HepG2 (cell line): ENCODE data around the gene DDIT4. TPM values are rescaled to one million over a fixed set of nuclear protein-coding genes. Genes with fewer than 3 reads are reported as not detected.

Experiments
- AGO2 ChIP-seq: fragments of 200-400 bp; formaldehyde crosslinking; optimal IDR thresholded peaks from 2 replicates; pipeline ENCODE3; 2017; ENCODE audit warnings: mild to moderate bottlenecking, low read depth, low read length, moderate library complexity
- ATF7-NPFF ChIP-seq: sonication (generic); formaldehyde crosslinking; IDR thresholded peaks from 2 replicates; pipeline ENCODE4 v1.8.1; 2023; ENCODE audit warnings: mild to moderate bottlenecking, low read depth, missing genetic modification reagents, moderate library complexity
- DZIP1 ChIP-seq: sonication (generic); formaldehyde crosslinking; IDR thresholded peaks from 2 replicates; pipeline ENCODE4 v1.5.0; 2020; ENCODE audit warnings: mild to moderate bottlenecking, missing genetic modification reagents
- HDAC1 ChIP-seq: sonication (generic); formaldehyde crosslinking; IDR thresholded peaks from 2 replicates; pipeline ENCODE4 v1.5.1; 2020; ENCODE audit warnings: mild to moderate bottlenecking, missing genetic modification reagents
- HNF4G ChIP-seq, 2 experiments: sonication (generic) in 1 of 2; formaldehyde crosslinking in 1 of 2; IDR thresholded peaks; 2 replicates each; pipeline versions ENCODE4 v1.4.0 to v1.6.1; 2011 to 2020; ENCODE audit warnings: borderline replicate concordance in 2 of 2, low read depth in 2 of 2, mild to moderate bottlenecking in 2 of 2, low read length in 1 of 2, missing genetic modification reagents in 1 of 2, moderate library complexity in 1 of 2
- MED8 ChIP-seq: sonication (generic); formaldehyde crosslinking; IDR thresholded peaks from 2 replicates; pipeline ENCODE4 v1.8.1; 2023; ENCODE audit warnings: mild to moderate bottlenecking, missing genetic modification reagents; ENCODE audit not compliant: insufficient replicate concordance
- NR2C2 ChIP-seq: sonication (generic); formaldehyde crosslinking; IDR thresholded peaks from 2 replicates; pipeline ENCODE4 v1.4.0; 2020; ENCODE audit warnings: missing genetic modification reagents, mild to moderate bottlenecking, moderate library complexity, borderline replicate concordance
- NR2F6 ChIP-seq, 2 experiments: IDR thresholded peaks; 2 replicates each; pipeline ENCODE4 v1.6.1; 2016; ENCODE audit warnings: antibody characterized with exemption in 1 of 2, mild to moderate bottlenecking in 1 of 2
- PATZ1 ChIP-seq: sonication (generic); formaldehyde crosslinking; IDR thresholded peaks from 2 replicates; pipeline ENCODE4 v1.4.0; 2020; ENCODE audit warnings: missing genetic modification reagents
- PCBP1 ChIP-seq: fragments of 200-400 bp; formaldehyde crosslinking; IDR thresholded peaks from 2 replicates; pipeline ENCODE4 v1.6.1; 2017; ENCODE audit warnings: mild to moderate bottlenecking, low read depth, low read length, borderline replicate concordance
- RBM39 ChIP-seq: fragments of 200-400 bp; formaldehyde crosslinking; IDR thresholded peaks from one replicate; pipeline ENCODE4 v1.6.1; 2018; ENCODE audit warnings: antibody characterized with exemption, mild to moderate bottlenecking, low read depth, low read length; ENCODE audit not compliant: poor library complexity, severe bottlenecking
- SP140L ChIP-seq: sonication (generic); formaldehyde crosslinking; IDR thresholded peaks from 2 replicates; pipeline ENCODE4 v1.4.0; 2020; ENCODE audit warnings: missing genetic modification reagents, borderline replicate concordance
- SSRP1 ChIP-seq: IDR thresholded peaks from 2 replicates; pipeline ENCODE4 v1.6.1; 2016; ENCODE audit warnings: control low read depth
- TAF1 ChIP-seq: sonication (generic); formaldehyde crosslinking; IDR thresholded peaks from 2 replicates; pipeline ENCODE4 v1.4.0; 2020; ENCODE audit warnings: missing genetic modification reagents
- TCF7 ChIP-seq: sonication (generic); IDR thresholded peaks from 2 replicates; pipeline ENCODE4 v1.6.1; 2016; ENCODE audit warnings: antibody characterized with exemption, low read depth
- XBP1 ChIP-seq: sonication (generic); formaldehyde crosslinking; IDR thresholded peaks from 2 replicates; pipeline ENCODE4 v1.5.0; 2020; ENCODE audit warnings: missing genetic modification reagents
- YY1 ChIP-seq: IDR thresholded peaks from 2 replicates; pipeline ENCODE4 v1.6.1; 2011; ENCODE audit warnings: low read length, low read depth, moderate library complexity, mild to moderate bottlenecking; ENCODE audit not compliant: insufficient read depth, insufficient replicate concordance
- ZBTB25 ChIP-seq: IDR thresholded peaks from 2 replicates; pipeline ENCODE4 v1.6.1; 2018; ENCODE audit warnings: missing genetic modification reagents
- ZC3H4 ChIP-seq: sonication (generic); formaldehyde crosslinking; IDR thresholded peaks from 2 replicates; pipeline ENCODE4 v1.4.0; 2020; ENCODE audit warnings: missing genetic modification reagents, borderline replicate concordance
- ZKSCAN8 ChIP-seq: IDR thresholded peaks from 2 replicates; pipeline ENCODE4 v1.6.1; 2016; ENCODE audit warnings: borderline replicate concordance, missing genetic modification reagents, missing compliant biosample characterization
- ZNF430 ChIP-seq: sonication (generic); formaldehyde crosslinking; IDR thresholded peaks from 2 replicates; pipeline ENCODE4 v1.9.0; 2021; ENCODE audit warnings: mild to moderate bottlenecking, missing genetic modification reagents
- ZNF615 ChIP-seq: sonication (generic); formaldehyde crosslinking; IDR thresholded peaks from 2 replicates; pipeline ENCODE4 v1.5.0; 2020; ENCODE audit warnings: mild to moderate bottlenecking, missing genetic modification reagents, borderline replicate concordance
- ZNF768 ChIP-seq: sonication (generic); formaldehyde crosslinking; IDR thresholded peaks from 2 replicates; pipeline ENCODE4 v1.4.0; 2020; ENCODE audit warnings: missing genetic modification reagents
- polyA plus RNA-seq, 8 experiments: library from polyadenylated mRNA; depleted of rRNA in 3 of 8; stranded (reverse) in 7 of 8; unstranded in 1 of 8; fragments of >200 nt; fragmentation: Illumina TruSeq in 4 of 8; extraction: Trizol in 4 of 8; gene quantifications; 2 replicates each; pipeline versions ENCODE4 v1.2.1 to v1.2.3, GENCODE V29; 2011 to 2016; ENCODE audit warnings: low read depth in 4 of 8, missing spikeins in 1 of 8, mixed read lengths in 1 of 8; ENCODE audit not compliant: insufficient read depth in 1 of 8
- total RNA-seq, 5 experiments: library from RNA; depleted of rRNA; stranded (reverse); fragments of >200 nt; fragmentation: Illumina TruSeq; extraction: Trizol; gene quantifications; 2 replicates each; pipeline ENCODE4 v1.2.3, GENCODE V29; 2016; ENCODE audit warnings: low read depth in 1 of 5

DDIT4 gene
- total and polyA plus RNA-seq, 2 of the 13 experiments (the other 11 are each of a cell fraction or from before 2014, with no cell fraction given) = 35.6 to 40.7 TPM

GRCh38 chr10:72272689-72273409 is 875 bp upstream of the DDIT4 start (continued):
- TF ChIP-seq ATF7-NPFF (CRISPR knock-in tag) (peak; percentile 43; the same call in 1 of the 2 replicates), ZNF430 (CRISPR knock-in tag) (peak; percentile 72; the same call in 1 of the 2 replicates), AGO2 (peak; percentile 34), ZKSCAN8 (CRISPR knock-in tag) (peak; percentile 78; the same call in 1 of the 2 replicates), PCBP1 (0 out of 2 replicates have a peak, but pooled peaks have one; percentile 78), ZBTB25 (peak; percentile 90), YY1 (peak; percentile 32), MED8 (CRISPR knock-in tag) (peak; percentile 95), NR2F6 (IDR thresholded peaks at IDR 0.05) (peak; percentile 52), NR2F6 (CRISPR knock-in tag; IDR thresholded peaks at IDR 0.05) (peak; percentile 53; the same call in 1 of the 2 replicates), HDAC1 (CRISPR knock-in tag) (peak; percentile 81), PATZ1 (peak; percentile 75), ZC3H4 (CRISPR knock-in tag) (peak; percentile 69; the same call in 1 of the 2 replicates), ZNF615 (CRISPR knock-in tag) (peak; percentile 95; the same call in 1 of the 2 replicates), RBM39 (peak; percentile 13), SP140L (CRISPR knock-in tag) (no peak; the same call in 1 of the 2 replicates), XBP1 (CRISPR knock-in tag) (0 out of 2 replicates have a peak, but pooled peaks have one; percentile 57), HNF4G (IDR thresholded peaks at IDR 0.05; ENCODE audit: borderline replicate concordance, low read depth, low read length) (peak; percentile 65), HNF4G (CRISPR knock-in tag; IDR thresholded peaks at IDR 0.05; ENCODE audit: borderline replicate concordance, low read depth) (no peak), ZNF768 (CRISPR knock-in tag) (peak; percentile 63; the same call in 1 of the 2 replicates), TCF7 (0 out of 2 replicates have a peak, but pooled peaks have one; percentile 2), SSRP1 (peak; percentile 97; the same call in 1 of the 2 replicates), NR2C2 (peak; percentile 88), DZIP1 (CRISPR knock-in tag) (no peak), TAF1 (CRISPR knock-in tag) (peak; percentile 74)
